ENCODE measurements around the gene BLVRB. TPM values are rescaled to one million over a fixed set of nuclear protein-coding genes. Genes with fewer than 3 reads are reported as not detected.

The BLVRB gene
- total RNA-seq, 1 experiment from 2014 or later, result 246 TPM

GRCh38 chr19:40452016-40452415 lies 13.5 kb downstream of the BLVRB start:
- no TSS peak for BruUV-seq (replicated peaks)
- ChIA-PET POLR2A (ENCODE audit: unreplicated experiment) (no interaction called here), CTCF (no interaction called here)
- no peaks in the 10 kb centered on the region for H3K9me2 ChIP-seq (replicated peaks; ENCODE audit: low read length)
- H3F3A ChIP-seq (ENCODE audit: low read length, unreplicated experiment), result no peaks in the 10 kb centered on the region
- H3K4me3 ChIP-seq (ENCODE audit: low read length), result no peak overlapping the region
- DNase-seq (no peak), ATAC-seq (no peak)
- intact Hi-C loops (cut with micrococcal nuclease), result no loop called here
- no peaks in the 10 kb centered on the region for H3K27me3 ChIP-seq (ENCODE audit: low read length)
- no peak overlapping the region for H3K27ac ChIP-seq (ENCODE audit: low read length)
- H3K79me2 ChIP-seq (ENCODE audit: low read length), result no peaks in the 10 kb centered on the region
- no peaks in the 10 kb centered on the region for H4K20me1 ChIP-seq (ENCODE audit: low read length)
- no peaks in the 10 kb centered on the region for H3K9me3 ChIP-seq (ENCODE audit: low read length)
- H3K36me3 ChIP-seq (ENCODE audit: low read depth, low read length), result no peaks in the 10 kb centered on the region
- no peak overlapping the region for H2AFZ ChIP-seq (ENCODE audit: low read length)
- no peak overlapping the region for H3K9ac ChIP-seq (ENCODE audit: low read length)
- no peaks in the 10 kb centered on the region for H3K4me1 ChIP-seq (ENCODE audit: insufficient read depth, low read length)
- H3K4me2 ChIP-seq (ENCODE audit: low read length), result no peak overlapping the region
- TF ChIP-seq CTCF (conservative IDR thresholded peaks at IDR 0.05; ENCODE audit: low read depth, low read length) (no peak), EZH2phosphoT487 (IDR thresholded peaks at IDR 0.05; ENCODE audit: borderline replicate concordance, low read length) (no peak), EZH2 (IDR thresholded peaks at IDR 0.05; ENCODE audit: low read length, unreplicated experiment) (no peak)

- CTCF ChIA-PET, result no interaction called here
- POLR2A ChIA-PET (ENCODE audit: unreplicated experiment), result interaction anchor here (0.6 kb wide), 1 partner anchor 149 kb away, joined by 5 read pairs; no protein-coding TSS in a partner anchor
Observed at GRCh38 chr19:40450664-40451063, 14.9 kb downstream of the BLVRB start.

More at GRCh38 chr19:40450664-40451063, 14.9 kb downstream of the BLVRB start:
- H3K4me2 ChIP-seq (ENCODE audit: low read length), result no peak overlapping the region
- intact Hi-C loops (cut with micrococcal nuclease), result no loop called here
- ATAC-seq (no peak), DNase-seq (no peak)
- H3K4me3 ChIP-seq (ENCODE audit: low read length), result no peak overlapping the region
- H3K79me2 ChIP-seq (ENCODE audit: low read length), result no peaks in the 10 kb centered on the region
- no peaks in the 10 kb centered on the region for H3K27me3 ChIP-seq (ENCODE audit: low read length)
- H3K9ac ChIP-seq (ENCODE audit: low read length), result no peak overlapping the region
- H4K20me1 ChIP-seq (ENCODE audit: low read length), result no peaks in the 10 kb centered on the region
- no peak for TF ChIP-seq EZH2 (IDR thresholded peaks at IDR 0.05; ENCODE audit: low read length, unreplicated experiment)
- TF ChIP-seq CTCF (conservative IDR thresholded peaks at IDR 0.05; ENCODE audit: low read depth, low read length), result no peak
- TF ChIP-seq EZH2phosphoT487 (IDR thresholded peaks at IDR 0.05; ENCODE audit: borderline replicate concordance, low read length), result no peak
- no TSS peak for BruUV-seq (replicated peaks)
- peaks cover 4% of the 10 kb centered on the region; the same call in 1 of the 2 replicates for H3K4me1 ChIP-seq (ENCODE audit: insufficient read depth, low read length)
- H3K27ac ChIP-seq (ENCODE audit: low read length), result no peak overlapping the region
- no peaks in the 10 kb centered on the region for H3K36me3 ChIP-seq (ENCODE audit: low read depth, low read length)
- no peaks in the 10 kb centered on the region for H3K9me3 ChIP-seq (ENCODE audit: low read length)
- H3K9me2 ChIP-seq (replicated peaks; ENCODE audit: low read length), result no peaks in the 10 kb centered on the region
- H2AFZ ChIP-seq (ENCODE audit: low read length), result no peak overlapping the region
- no peaks in the 10 kb centered on the region for H3F3A ChIP-seq (ENCODE audit: low read length, unreplicated experiment)

All from PC-3 (cell line).